Activated naive CD4-positive, alpha-beta T cell treated with anti-CD3 and anti-CD28 coated beads for 36 hours (primary cell): ENCODE measurements around the gene SEPTIN8. TPM values are rescaled to one million over a fixed set of nuclear protein-coding genes. Genes with fewer than 3 reads are reported as not detected.

ENCODE experiments used
- CTCF ChIA-PET: fragments of 350-600 bp; sonication (Branson Sonifier 250); formaldehyde crosslinking; loops from one replicate; lab custom pipeline; 2021; ENCODE audit warnings: antibody characterized with exemption; lab: Charles Lee
- DNase-seq: peaks from one replicate; pipeline ENCODE4 v3.0.0-alpha.2; 2020
- H3K27ac Mint-ChIP-seq: one replicate; pipeline ENCODE4 v1.8.0; 2021; ENCODE audit warnings: mild to moderate bottlenecking, mixed read lengths
- H3K27me3 Mint-ChIP-seq: one replicate; pipeline ENCODE4 v1.8.0; 2021; ENCODE audit warnings: low read depth, mixed read lengths
- H3K36me3 Mint-ChIP-seq: one replicate; pipeline ENCODE4 v1.8.0; 2021; ENCODE audit warnings: low read depth, mixed read lengths
- H3K4me1 Mint-ChIP-seq: one replicate; pipeline ENCODE4 v1.8.0; 2021; ENCODE audit warnings: low read depth, mixed read lengths
- H3K4me3 Mint-ChIP-seq: one replicate; pipeline ENCODE4 v1.8.0; 2021; ENCODE audit warnings: mild to moderate bottlenecking, moderate library complexity, mixed read lengths
- H3K9me3 Mint-ChIP-seq: one replicate; pipeline ENCODE4 v1.8.0; 2021; ENCODE audit warnings: mixed read lengths
- intact Hi-C: fragments of 100-400 bp; cut with micrococcal nuclease; formaldehyde crosslinking; loops from one replicate; pipeline ENCODE4 v1.15.1; 2023
- total RNA-seq, 2 experiments: library from RNA; stranded (reverse); gene quantifications; one replicate each; pipeline ENCODE4 v1.2.3, GENCODE V29; 2021

SEPTIN8 gene, protein sequence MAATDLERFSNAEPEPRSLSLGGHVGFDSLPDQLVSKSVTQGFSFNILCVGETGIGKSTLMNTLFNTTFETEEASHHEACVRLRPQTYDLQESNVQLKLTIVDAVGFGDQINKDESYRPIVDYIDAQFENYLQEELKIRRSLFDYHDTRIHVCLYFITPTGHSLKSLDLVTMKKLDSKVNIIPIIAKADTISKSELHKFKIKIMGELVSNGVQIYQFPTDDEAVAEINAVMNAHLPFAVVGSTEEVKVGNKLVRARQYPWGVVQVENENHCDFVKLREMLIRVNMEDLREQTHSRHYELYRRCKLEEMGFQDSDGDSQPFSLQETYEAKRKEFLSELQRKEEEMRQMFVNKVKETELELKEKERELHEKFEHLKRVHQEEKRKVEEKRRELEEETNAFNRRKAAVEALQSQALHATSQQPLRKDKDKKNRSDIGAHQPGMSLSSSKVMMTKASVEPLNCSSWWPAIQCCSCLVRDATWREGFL
- 10 to 100 TPM; 24.9 to 29.2 TPM for total RNA-seq

DNA sequence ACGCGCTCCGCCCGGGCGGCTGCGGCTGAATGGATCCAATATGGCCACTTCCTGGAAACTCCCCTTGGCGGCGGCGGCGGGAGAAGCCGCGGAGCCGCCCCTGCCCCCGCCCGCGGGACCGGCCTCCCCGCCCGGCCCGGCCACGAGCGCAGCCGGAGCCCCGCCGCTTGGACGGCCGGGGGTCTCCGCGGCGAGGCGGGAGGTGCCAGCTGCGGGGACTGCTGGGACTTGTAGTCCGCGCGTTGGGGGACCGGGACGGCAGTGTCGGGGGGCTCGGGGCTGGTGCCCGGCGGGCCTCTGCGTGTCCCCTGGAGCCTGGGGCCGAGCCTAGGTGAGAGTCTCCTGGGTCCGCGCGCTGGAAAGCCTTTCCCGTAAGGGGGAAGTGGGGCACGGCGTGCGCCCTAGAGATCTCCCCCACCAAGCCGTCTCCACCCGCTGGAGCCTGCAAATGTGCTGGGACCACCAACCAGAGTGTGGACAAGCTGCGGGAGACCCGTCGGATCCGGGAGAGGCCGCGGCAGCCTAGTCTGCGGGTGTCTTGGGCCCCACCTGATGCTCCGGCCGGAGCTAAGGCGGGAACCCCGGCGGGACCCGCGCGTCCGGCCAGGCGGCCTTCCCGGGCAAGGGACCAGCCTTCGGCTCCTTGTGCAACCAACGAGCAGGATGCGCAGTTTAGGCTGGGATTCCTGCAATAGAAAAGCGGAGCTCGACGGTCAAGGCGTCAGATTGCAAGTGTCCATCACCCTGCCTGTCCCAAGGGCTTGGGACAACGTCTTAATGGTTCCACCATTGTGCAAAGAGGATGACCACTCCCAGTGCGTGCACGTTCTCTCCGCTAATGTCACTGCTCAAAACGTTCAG, at the start of gene SEPTIN8:
Gene SEPTIN8 (minus strand): TSS at position 31 of the 861 bp plus-strand sequence. CDS start 102 bp downstream, outside the sequence.
- Mint-ChIP-seq H3K27me3 (peaks cover 26% of the 10 kb centered on the region), H3K9me3 (no peaks in the 10 kb centered on the region), H3K4me3 (peak within 1 kb of the TSS; percentile 67), H3K4me1 (peaks cover 10% of the 10 kb centered on the region), H3K27ac (no peak within 1 kb of the TSS), H3K36me3 (no peaks in the 10 kb centered on the region)
- DNase-seq = peak; percentile 55
- CTCF ChIA-PET = interaction anchor here (0.6 kb wide), 1 partner anchor 88 kb away, joined by 4 read pairs; no protein-coding TSS in a partner anchor
- intact Hi-C loops = loop anchor here (1.0 to 2.0 kb wide), 3 partner anchors 23 to 41 kb away; partner anchors contain the start of genes CCNI2 and KIF3A

DNA sequence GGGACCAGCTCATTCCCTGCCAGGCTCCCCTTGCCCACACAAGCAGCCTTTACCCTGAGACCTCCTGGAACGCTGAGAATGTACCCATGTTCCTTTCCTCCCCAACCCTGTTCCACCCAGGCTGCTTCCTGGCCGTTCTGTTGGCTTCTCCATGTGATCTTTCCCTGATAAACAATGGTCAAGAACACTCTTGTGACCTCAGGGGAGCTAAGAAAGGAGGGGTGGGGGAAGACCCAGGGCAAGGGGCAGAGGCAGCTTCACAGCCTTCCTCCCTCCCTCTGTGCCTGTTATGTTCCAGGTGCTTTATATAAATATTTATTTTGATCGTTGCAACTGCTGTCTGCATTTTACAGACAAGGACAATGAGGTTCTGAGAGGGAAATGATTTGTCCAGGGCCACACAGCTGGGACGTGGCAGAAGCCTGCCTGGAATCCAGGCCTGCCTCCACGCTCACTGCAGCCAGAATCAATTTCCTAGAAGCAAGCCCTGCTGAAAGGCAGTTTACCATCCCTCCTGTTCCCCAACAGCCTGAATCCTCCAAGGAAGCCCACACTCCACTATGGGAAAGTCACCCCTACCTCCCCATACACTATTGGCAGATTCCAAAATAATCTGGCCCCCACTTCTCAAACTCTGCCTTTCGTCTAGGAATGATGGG, 49.5 kb upstream of the SEPTIN8 start:
- Mint-ChIP-seq H3K27ac (no peak overlapping the region), H3K4me3 (no peak overlapping the region), H3K4me1 (peaks cover 4% of the 10 kb centered on the region), H3K36me3 (no peaks in the 10 kb centered on the region), H3K9me3 (no peaks in the 10 kb centered on the region), H3K27me3 (peaks cover 64% of the 10 kb centered on the region)
- DNase-seq = no peak
- intact Hi-C loops = no loop called here
- CTCF ChIA-PET = interaction anchor here (0.8 to 2.6 kb wide), 3 partner anchors 40 to 300 kb away, joined by 3 to 12 read pairs (median 4); partner anchors contain the start of genes GDF9 and UQCRQ

- CTCF ChIA-PET = interaction anchor here (0.8 to 1.5 kb wide), 2 partner anchors 41 to 299 kb away, joined by 3 to 4 read pairs; partner anchors contain the start of genes GDF9 and UQCRQ
- Mint-ChIP-seq H3K27me3 (peaks cover 59% of the 10 kb centered on the region), H3K36me3 (no peaks in the 10 kb centered on the region), H3K4me3 (no peak overlapping the region), H3K4me1 (peaks cover 3% of the 10 kb centered on the region), H3K9me3 (no peaks in the 10 kb centered on the region), H3K27ac (no peak overlapping the region)
- intact Hi-C loops = no loop called here
- DNase-seq = no peak
These were observed 48.9 kb upstream of the SEPTIN8 start for GRCh38 chr5:132825834-132826391.

DNA sequence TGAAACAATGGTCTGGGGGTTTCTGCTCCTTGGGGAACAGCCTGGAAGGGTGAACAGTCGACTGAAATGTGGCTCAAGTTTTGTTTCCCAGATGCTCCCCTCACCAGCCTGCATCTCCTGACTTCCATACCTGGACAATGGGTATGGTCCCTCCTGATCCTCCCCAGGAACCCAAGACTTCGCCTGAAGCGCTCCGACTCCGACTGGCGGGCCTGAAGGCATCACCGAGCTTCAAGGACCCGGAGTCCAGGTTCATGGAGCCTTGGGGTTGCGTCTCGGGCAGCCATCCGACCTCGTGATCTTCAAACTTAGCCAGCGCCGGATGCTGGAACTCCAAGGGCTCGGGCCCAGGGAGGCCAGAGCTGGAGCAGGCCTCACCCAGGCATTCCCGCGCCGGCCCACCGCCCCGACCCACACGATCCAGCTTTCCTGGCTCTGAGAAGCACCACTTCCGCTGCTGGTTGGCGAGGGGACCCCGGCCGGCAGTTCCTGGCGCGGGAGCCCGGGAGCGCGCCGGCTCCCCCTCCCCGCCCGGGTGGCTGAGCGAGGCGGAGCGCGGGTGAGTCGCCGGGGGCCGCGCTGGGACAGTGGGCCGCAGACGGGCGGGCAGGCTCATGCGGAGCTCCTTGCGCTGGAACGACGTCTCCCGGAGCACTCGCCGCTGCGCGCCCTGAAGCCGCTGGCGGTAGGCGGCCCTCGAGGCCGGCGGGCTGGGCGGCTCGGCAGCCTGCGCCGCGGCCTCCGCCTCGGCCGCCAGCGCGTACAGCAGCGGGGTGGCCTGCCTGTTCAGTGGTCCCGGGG, 48.2 kb upstream of the SEPTIN8 start:
- no peak overlapping the region for H3K4me3 Mint-ChIP-seq
- intact Hi-C loops = no loop called here

DNA sequence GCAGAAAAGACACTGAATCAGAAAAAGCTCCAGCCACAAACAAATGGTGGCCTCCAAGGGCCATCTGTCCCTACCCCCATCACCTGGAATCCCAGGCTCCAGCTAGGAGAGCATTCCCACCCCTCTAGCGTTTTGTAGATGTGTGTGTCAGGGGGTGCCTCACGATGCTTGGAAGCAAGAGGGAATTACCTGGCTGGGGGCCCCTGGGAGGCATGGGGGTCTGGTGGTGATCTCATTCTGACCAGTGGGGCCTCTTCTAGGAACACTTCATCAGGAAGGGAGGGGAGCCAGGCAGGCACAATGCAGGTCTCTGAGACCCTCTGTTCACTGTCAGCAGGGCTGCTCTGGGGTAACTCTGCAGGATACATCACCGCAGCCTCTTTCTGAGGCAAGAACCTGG, 47.4 kb upstream of the SEPTIN8 start:
- H3K9me3 Mint-ChIP-seq = no peaks in the 10 kb centered on the region
- no peak overlapping the region for H3K27ac Mint-ChIP-seq
- DNase-seq = no peak
- CTCF ChIA-PET = interaction anchor here (1.4 to 1.8 kb wide), 2 partner anchors 10 to 26 kb away, joined by 4 to 8 read pairs; no protein-coding TSS in a partner anchor
- no peak overlapping the region for H3K4me3 Mint-ChIP-seq
- H3K4me1 Mint-ChIP-seq = peaks cover 12% of the 10 kb centered on the region
- no peaks in the 10 kb centered on the region for H3K36me3 Mint-ChIP-seq
- H3K27me3 Mint-ChIP-seq = peaks cover 55% of the 10 kb centered on the region
- intact Hi-C loops = no loop called here

More for the DNA sequence above, 48.2 kb upstream of the SEPTIN8 start:
- no peaks in the 10 kb centered on the region for H3K9me3 Mint-ChIP-seq
- CTCF ChIA-PET = interaction anchor here (1.5 to 1.8 kb wide), 2 partner anchors 9 to 298 kb away, joined by 4 to 8 read pairs; no protein-coding TSS in a partner anchor
- H3K4me1 Mint-ChIP-seq = peaks cover 5% of the 10 kb centered on the region
- H3K27ac Mint-ChIP-seq = no peak overlapping the region
- H3K36me3 Mint-ChIP-seq = no peaks in the 10 kb centered on the region
- peaks cover 59% of the 10 kb centered on the region for H3K27me3 Mint-ChIP-seq
- no peak for DNase-seq

DNA sequence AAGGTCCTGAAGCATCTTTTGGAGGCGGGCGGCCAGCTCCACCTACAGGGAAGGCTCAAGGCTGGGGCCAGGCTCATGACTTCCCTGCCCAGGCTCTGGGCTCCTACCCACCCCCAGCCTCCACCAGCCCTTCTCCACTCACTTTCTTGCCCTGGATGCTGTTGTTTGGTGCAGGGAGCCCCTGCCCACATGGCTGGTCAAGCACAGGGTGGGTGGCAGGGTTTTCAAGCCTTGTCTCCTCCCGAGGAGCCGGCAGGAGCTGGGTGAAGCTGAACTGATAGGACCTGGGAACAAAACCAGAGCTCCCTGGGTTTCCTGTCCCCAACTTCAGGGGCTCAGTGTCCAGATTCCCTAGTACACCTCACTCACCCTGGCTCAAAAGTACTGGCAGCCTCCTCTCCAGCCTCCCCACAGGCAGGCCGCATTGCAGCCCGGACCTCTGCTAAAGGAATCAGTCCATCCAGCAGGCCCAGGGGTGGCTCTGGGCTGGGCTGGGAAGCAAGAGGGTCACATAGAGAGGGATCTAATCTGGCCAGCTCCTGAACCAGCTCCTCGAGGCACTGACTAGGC, 46.5 kb upstream of the SEPTIN8 start:
- Mint-ChIP-seq H3K4me1 (peaks cover 12% of the 10 kb centered on the region), H3K27me3 (peaks cover 51% of the 10 kb centered on the region), H3K36me3 (no peaks in the 10 kb centered on the region), H3K4me3 (no peak overlapping the region), H3K27ac (no peak overlapping the region), H3K9me3 (no peaks in the 10 kb centered on the region)
- CTCF ChIA-PET = interaction anchor here (1.4 to 1.8 kb wide), 2 partner anchors 11 to 27 kb away, joined by 4 to 8 read pairs; no protein-coding TSS in a partner anchor
- no peak for DNase-seq
- intact Hi-C loops = no loop called here

DNA sequence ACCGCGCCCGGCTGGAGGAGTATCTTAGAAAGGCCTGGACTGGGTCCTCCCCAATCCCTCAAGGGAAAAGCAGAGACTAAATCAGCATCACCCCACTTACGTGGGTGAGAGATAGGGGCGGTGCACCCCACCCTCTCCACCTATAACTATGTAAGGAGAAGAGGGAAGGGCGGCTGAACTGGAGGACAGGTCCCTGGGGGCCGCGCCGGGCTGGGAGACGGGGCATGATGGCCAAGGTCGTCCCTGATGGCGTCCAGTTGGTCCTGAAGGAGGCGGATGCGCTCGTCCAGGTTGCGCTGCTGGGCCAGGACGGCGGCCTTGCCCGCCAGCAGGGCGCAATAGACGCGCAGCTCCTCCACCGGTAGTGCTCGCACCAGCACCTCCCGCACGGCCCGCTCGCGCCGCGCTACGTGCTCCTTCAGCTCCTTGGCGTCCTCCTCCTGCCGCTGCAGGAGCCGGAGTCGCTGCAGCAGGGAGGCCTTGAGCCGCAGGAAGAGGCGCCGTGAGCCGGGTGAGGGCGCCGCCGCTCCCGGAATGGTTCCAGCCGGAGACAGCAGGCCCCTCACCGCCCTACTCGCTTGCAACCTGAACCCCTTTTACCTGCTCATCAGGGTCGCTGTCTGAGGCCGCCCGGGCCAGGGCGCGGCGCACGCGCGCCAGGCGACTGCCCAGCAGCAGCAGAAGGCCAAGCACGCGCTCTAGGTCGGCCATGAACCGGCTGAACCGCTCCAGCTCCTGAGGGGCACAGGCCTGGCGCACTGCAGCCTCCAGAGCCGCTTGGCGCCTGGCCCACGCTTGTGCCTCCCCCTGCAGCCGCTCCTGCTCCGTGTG, 45.8 kb upstream of the SEPTIN8 start:
- Mint-ChIP-seq H3K27ac (no peak overlapping the region), H3K4me3 (no peak overlapping the region), H3K36me3 (no peaks in the 10 kb centered on the region), H3K4me1 (peaks cover 12% of the 10 kb centered on the region), H3K27me3 (peaks cover 46% of the 10 kb centered on the region), H3K9me3 (no peaks in the 10 kb centered on the region)
- intact Hi-C loops = no loop called here
- peak; percentile 29 for DNase-seq
- CTCF ChIA-PET = interaction anchor here (0.6 to 1.4 kb wide), 4 partner anchors 28 to 270 kb away, joined by 3 to 5 read pairs (median 4); no protein-coding TSS in a partner anchor

- H3K9me3 Mint-ChIP-seq = no peaks in the 10 kb centered on the region
- H3K4me1 Mint-ChIP-seq = peaks cover 12% of the 10 kb centered on the region
- intact Hi-C loops = loop anchor here (2.0 kb wide), 1 partner anchor 161 kb away; no protein-coding TSS in a partner anchor
- no peak overlapping the region for H3K4me3 Mint-ChIP-seq
- H3K27ac Mint-ChIP-seq = no peak overlapping the region
- peaks cover 36% of the 10 kb centered on the region for H3K27me3 Mint-ChIP-seq
- CTCF ChIA-PET = interaction anchor here (0.9 to 5.2 kb wide), 6 partner anchors 8 to 316 kb away, joined by 3 to 45 read pairs (median 10); partner anchors contain the start of gene SHROOM1
- DNase-seq = no peak
- no peaks in the 10 kb centered on the region for H3K36me3 Mint-ChIP-seq
These were observed 44.8 kb upstream of the SEPTIN8 start for GRCh38 chr5:132821791-132822190.

DNA sequence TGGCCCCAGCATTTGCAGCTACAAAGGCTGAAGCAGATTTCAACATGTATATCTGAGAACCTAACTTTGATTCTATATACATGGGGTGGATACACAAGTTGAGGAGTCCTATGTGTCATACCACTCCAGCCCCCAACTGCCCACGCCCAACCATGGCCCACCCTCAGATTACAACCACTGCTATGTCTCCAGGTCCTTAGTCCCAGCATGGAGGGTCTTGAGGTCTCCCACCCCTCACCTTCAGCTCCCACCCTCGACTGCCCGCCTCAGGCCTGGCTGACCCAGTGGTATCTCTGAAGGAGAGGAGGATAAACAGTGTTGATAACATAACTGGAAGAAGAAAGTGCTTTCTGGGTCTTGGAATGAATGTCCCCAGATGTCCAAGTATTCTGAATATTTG, 44.3 kb upstream of the SEPTIN8 start:
- H3K9me3 Mint-ChIP-seq = no peaks in the 10 kb centered on the region
- intact Hi-C loops = loop anchor here (2.0 kb wide), 1 partner anchor 161 kb away; no protein-coding TSS in a partner anchor
- peaks cover 32% of the 10 kb centered on the region for H3K27me3 Mint-ChIP-seq
- no peak overlapping the region for H3K27ac Mint-ChIP-seq
- H3K4me3 Mint-ChIP-seq = no peak overlapping the region
- H3K4me1 Mint-ChIP-seq = peaks cover 12% of the 10 kb centered on the region
- CTCF ChIA-PET = interaction anchor here (0.9 to 5.2 kb wide), 14 partner anchors 9 to 506 kb away, joined by 3 to 45 read pairs (median 10); partner anchors contain the start of genes CCNI2 and SHROOM1
- no peak for DNase-seq
- H3K36me3 Mint-ChIP-seq = no peaks in the 10 kb centered on the region
